LNCaP clone FGC (cell line): ENCODE data around the gene HOOK1.

Experiments used
- DNase-seq: peaks from one replicate; pipeline ENCODE4 v3.0.0-alpha.2; 2011; ENCODE audit warnings: low read depth
- H3K4me3 ChIP-seq: 2 replicates; pipeline ENCODE4 v1.5.1; 2011; ENCODE audit warnings: mild to moderate bottlenecking, low read depth, low read length, control low read depth
- CTCF ChIP-seq: IDR thresholded peaks from 2 replicates; pipeline ENCODE4 v1.5.1; 2012; ENCODE audit warnings: mild to moderate bottlenecking; ENCODE audit not compliant: control insufficient read depth, insufficient read depth; ENCODE audit errors: extremely low read depth

Gene HOOK1

GRCh38 chr1:59866462-59866861 lies 51.7 kb downstream of the HOOK1 start:
- no peak for DNase-seq
- TF ChIP-seq CTCF, result no peak
- H3K4me3 ChIP-seq, result no peak overlapping the region

- no peak for DNase-seq
- H3K4me3 ChIP-seq, result no peak overlapping the region
- no peak for TF ChIP-seq CTCF
These were observed 57.0 kb downstream of the HOOK1 start for GRCh38 chr1:59871746-59872145.

- no peak for DNase-seq
- H3K4me3 ChIP-seq, result no peak overlapping the region
- no peak for TF ChIP-seq CTCF
These were observed 62.4 kb downstream of the HOOK1 start for GRCh38 chr1:59877108-59877682.

- no peak overlapping the region for H3K4me3 ChIP-seq
These were observed 63.6 kb downstream of the HOOK1 start for GRCh38 chr1:59878370-59878769.

GRCh38 chr1:59879574-59879973 lies 64.8 kb downstream of the HOOK1 start:
- DNase-seq, result peak; percentile 67
- no peak overlapping the region for H3K4me3 ChIP-seq
- peak; percentile 83 for TF ChIP-seq CTCF

More at GRCh38 chr1:59878370-59878769, 63.6 kb downstream of the HOOK1 start:
- no peak for DNase-seq
- TF ChIP-seq CTCF, result no peak

- H3K4me3 ChIP-seq, result no peak overlapping the region
- DNase-seq, result no peak
- TF ChIP-seq CTCF, result no peak
These were observed 65.3 kb downstream of the HOOK1 start for GRCh38 chr1:59879996-59880505.

DNA sequence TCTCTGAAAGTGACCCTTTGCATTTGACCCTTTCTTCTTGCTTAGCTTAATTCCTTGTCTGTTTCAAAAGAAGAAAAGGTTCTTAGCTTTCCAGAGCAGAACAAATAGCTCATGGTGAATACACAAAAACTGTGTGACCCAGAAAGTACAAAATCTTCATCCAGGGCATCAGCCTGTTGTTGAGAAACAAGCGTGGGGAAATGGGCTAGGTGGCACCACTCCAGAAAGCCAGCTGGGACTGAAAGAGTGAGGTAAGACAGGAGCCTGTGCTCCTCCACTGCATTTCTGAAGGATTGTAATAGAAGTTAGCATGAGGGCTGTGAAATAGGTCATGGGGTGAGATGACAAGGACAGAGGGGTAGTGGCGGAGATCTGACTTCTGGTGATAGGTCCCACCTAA lies 66.0 kb downstream of the HOOK1 start:
- no peak for TF ChIP-seq CTCF
- H3K4me3 ChIP-seq, result no peak overlapping the region
- DNase-seq, result no peak
